Measurements from ENCODE around the gene SORCS1. TPM values are rescaled to one million over a fixed set of nuclear protein-coding genes. Genes with fewer than 3 reads are reported as not detected.

The SORCS1 gene
- total and polyA plus RNA-seq, 2 of the 8 experiments (the other 6 are each of a cell fraction or from before 2014, with no cell fraction given): 4.1 to 4.6 TPM

GRCh38 chr10:107056182-107056581 lies 108.3 kb downstream of the SORCS1 start (continued):
- no peak for TF ChIP-seq ATF2 (IDR thresholded peaks at IDR 0.05; ENCODE audit: low read length)
- no peak for TF ChIP-seq SP4 (IDR thresholded peaks at IDR 0.05; ENCODE audit: low read length)
- TF ChIP-seq SAP30 (IDR thresholded peaks at IDR 0.05; ENCODE audit: insufficient read depth, insufficient replicate concordance, low read length): no peak
- TF ChIP-seq RNF2 (IDR thresholded peaks at IDR 0.05; ENCODE audit: borderline replicate concordance, low read depth, low read length, missing control alignments, poor library complexity, severe bottlenecking): no peak
- TF ChIP-seq, protein P1, sequence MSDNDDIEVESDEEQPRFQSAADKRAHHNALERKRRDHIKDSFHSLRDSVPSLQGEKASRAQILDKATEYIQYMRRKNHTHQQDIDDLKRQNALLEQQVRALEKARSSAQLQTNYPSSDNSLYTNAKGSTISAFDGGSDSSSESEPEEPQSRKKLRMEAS (IDR thresholded peaks at IDR 0.05): no peak
